ENCODE measurements around the gene HAPSTR1.
"Not testable (repeated sequence)": the region's sequence is repeated elsewhere in the genome, so short reads cannot be mapped to it uniquely, and the experiment has no call there.

HAPSTR1 gene, protein sequence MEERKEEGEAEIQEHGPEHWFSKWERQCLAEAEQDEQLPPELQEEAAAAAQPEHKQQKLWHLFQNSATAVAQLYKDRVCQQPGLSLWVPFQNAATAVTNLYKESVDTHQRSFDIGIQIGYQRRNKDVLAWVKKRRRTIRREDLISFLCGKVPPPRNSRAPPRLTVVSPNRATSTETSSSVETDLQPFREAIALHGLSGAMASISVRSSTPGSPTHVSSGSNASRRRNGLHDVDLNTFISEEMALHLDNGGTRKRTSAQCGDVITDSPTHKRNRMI

DNA sequence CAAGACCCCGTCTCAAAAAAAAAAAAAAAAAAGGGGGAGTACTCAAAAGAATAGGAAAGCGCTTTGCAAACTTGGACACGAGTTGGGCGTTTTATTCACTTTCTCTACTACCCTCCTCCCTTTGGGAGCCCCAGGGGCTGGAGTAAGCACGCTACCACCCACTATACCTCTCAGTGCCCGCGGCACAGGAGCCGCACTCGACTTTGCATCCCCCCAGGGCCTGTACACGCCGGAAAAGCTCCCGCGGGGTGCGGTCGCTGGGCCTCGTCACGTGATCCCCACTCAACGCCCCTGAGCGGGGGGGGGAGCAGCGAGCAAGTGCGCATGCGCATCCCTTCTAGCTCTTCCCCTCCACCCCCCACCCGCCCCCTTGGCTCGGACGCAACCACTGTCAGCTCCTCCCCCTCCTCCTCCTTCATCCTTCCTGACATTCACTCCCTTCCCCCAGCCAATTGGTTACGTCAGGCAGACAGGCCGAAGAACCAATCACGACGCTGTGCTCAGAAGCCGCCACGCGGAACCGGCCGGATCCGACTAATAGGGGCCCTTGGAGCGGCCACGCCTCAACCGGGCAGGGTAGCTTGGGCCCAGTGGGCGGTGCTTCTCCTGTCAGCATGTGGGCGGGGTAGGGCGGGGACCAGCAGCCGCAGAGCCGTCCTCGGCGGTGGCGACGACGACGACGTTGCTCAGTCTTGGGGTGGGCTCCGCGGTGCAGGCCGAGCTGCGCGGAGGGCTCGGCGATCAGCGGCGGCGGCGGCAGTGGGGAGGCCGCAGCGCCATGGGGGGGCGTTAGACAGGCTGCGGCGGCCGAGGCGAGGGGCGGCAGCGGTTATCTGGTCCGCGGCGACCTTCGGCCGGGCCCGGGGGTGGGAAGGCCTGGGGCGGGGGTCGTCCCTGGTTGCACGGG lies at the start of gene HAPSTR1:
Gene HAPSTR1 (plus strand): TSS at position 685 of the 907 bp plus-strand sequence. CDS start 401 bp downstream, outside the sequence.
- peak; percentile 99 for DNase-seq

DNA sequence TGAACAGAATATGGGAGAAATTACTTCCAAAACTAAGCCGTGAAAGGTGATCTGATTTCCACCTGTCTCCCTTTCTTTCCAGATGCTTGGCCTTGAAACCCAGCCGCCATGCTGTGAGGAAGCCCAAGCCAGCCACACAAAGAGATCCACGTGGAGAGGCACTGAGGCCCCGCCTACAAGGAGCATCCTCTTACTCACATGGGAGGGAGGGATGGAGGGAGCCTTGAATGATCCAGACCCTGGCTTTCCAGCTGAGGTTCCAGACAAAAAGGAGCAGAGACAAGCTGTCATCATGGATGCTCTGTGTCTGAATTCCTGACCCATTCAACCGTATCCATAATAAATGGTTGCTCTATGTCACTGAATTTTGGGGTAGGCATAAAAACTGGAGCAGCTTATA lies 48.9 kb upstream of the HAPSTR1 start:
- no peak for DNase-seq

DNA sequence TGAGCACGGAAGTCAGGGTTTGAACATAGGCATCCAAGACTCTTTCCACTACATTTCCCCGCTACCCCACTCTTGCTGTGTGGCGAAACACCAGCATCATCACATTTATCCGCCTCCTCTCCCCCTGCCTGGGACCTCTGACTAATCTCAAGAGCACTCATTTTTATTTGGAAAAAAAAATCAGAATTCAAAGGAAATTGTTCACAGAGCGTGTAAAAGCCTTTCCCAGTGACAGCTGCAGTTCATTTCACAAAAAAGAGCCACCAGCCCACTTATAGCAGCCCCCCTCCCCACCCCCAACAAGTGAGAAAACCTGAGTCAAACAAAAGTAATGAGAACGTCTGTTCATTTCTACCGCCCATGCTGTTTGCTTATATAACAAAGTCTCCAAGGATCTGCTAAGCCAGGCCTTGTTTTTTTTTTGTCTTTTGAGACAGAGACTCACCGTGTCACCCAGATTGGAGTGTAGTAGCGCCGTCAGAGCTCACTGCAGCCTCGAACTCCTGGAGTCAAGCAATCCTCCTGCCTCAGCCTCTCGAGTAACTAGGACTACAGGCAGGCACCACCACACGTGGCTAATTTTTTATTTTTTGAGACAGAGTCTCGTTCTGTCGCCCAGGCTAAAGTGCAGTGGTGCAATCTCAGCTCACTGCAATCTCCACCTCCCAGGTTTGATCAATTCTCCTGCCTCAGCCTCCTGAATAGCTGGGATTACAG lies 48.3 kb upstream of the HAPSTR1 start:
- no peak for DNase-seq

DNA sequence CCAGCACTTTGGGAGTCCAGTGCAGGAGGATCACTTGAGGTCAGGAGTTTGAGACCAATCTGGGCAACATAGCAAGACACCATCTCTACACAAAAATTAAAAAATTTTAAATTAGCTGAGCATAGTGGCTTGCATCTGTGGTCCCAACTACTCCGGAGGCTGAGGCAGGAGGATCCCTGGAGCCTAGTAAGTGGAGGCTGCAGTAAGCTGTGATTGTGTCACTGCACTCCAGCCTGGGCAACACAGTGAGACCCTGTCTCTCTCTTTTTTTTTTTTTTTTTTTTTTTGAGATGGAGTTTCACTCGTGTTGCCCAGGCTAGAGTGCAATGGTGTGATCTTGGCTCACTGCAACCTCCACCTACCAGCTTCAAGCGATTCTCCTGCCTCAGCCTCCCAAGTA lies 45.9 kb upstream of the HAPSTR1 start:
- DNase-seq, result not testable (repeated sequence)

DNA sequence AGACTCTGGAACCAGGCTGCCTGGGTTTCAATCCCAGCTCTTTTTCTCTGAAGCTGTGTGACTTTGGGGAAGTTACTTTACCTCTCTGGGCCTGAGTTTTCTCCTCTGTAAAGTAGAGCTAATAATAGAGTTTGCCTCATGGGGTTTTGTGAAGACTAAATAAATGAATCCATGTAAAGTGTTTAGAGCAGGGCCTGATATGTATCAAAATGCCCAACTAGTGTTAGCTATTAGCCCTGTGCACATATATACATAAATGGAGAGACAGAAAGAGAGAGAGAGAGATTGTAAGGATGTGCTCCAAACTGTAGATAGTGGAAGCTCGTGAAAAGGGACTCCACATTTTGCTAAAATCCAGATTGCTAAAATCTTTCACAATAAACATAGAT lies 44.8 kb upstream of the HAPSTR1 start:
- no peak for DNase-seq

DNA sequence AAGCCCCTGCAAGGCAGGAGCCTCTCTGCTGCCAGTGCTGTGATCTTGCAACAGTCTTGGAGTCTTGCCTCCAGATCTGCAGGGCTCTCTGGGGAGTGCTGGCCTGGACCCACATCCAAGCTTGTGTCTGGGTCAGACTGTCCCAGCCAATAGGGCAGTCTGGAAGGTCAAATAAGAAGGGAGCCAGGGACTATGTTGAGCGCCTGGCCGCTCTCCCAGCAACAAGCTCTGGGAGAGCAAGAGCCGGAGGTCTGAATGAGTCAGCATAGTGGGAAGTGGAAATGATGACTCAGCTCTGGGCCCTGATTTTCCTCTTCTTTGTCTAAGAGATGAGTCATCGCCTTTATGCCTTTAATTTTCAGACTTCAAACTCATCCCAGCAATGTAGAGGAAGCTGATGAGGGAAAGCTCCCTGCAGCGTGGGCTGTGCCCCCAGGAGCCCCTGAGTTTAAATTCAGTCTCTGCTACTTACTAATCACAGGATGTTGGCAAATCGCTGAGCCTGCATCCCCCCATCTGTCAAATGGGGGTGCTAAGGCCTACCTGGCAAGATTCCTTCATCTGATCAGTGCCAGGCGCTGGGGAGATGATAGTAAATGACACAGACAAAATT lies 43.6 kb upstream of the HAPSTR1 start:
- DNase-seq, result peak; percentile 95

DNA sequence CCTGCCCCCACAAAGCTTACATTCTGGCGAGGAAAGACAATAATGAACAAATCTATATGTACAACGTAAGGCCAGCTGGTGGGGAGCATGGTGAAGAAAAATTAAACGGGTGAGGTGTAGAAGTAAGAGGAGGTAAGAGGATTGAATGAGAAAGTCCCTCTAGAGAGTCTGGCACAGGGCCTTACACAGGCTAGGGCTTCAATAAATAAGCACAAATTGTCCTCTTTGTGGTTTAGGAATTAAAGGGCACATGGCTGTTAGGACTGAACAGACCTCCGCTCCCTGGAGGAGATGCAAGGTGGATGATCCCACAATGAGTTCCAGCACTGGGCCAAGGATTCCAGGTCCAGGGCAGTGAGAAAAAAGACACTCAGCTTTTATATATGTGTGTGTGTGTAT lies 43.1 kb upstream of the HAPSTR1 start:
- no peak for DNase-seq

DNA sequence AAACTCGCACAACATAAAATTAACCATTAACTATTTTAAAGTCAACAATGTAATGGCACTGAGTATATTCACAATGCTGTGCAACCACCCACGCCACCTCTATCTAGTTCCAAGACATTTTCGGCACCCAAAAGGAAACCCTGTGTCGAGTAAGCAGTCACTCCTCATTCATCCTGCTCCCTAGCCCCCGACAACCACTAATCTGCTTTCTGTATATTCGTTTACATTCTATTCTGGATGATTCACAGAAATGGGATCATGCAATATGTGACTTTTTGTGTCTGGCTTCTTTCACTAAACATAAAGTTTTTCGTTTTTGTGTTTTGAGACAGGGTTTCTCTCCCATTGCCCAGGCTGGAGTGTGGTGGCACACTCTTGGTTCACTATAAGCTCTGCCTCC lies 42.2 kb upstream of the HAPSTR1 start:
- no peak for DNase-seq

DNA sequence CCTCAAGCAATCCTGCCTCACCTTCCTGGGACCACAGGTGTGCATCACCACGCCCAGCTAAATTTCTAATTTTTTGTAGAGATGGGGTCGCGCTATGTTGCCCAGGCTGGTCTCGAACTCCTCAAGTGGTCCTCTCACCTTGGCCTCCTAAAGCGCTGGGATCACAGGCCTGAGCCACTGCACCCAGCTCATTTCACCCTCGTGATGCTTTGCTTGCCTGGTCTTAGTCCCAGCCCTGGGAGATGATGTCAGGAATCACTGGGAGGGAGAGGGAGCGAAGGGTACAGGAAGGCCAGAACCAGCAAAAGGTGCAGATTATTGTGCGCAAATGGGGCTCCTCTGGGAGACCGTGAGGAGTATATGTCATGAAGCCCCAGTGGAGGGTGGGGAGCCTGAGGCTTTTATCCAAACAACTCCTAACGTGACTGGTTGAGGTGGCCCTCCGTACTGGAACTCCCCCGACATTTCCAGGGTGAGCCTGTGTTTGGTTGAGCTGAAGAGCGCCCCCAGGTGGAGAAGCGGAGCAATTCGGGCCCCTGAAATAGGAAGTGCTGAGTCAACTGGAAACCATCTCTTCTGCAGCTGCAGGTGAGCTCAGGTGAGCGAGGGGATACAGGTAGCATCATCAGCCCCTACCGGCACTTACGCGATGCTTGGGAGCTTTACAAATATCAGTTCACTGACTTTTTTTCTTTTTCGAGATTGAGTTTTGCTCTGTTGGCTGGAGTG lies 41.2 kb upstream of the HAPSTR1 start:
- DNase-seq, result peak; percentile 7

DNA sequence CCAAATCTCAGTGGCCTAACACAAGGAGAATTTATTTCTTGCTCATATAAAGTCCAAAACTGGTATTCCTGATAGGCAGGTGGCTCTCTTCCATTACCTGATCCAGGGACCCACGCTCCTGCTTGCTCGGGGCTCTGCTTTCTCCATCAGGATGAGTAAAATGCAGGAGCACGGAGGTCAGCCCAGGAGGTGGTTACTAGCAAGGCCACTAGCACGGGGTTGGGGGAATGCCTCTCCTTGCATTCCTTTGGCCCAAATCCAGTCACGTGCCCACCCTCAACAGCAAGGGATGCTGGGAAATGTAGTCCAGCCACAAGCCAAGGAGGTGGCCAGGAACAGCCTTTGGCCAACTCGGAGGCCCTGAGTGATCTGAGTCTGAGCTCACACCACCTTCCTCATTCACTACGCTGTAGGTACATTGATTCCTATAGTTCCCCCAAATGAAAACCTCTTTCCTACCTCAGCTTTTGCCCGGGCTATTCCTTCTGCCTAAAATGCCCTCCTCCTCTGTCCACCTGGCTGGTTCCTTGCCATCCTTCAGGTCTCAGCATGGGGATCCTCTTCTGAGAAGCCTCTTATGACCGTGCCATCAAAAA lies 38.3 kb upstream of the HAPSTR1 start:
- peak; percentile 85 for DNase-seq

DNA sequence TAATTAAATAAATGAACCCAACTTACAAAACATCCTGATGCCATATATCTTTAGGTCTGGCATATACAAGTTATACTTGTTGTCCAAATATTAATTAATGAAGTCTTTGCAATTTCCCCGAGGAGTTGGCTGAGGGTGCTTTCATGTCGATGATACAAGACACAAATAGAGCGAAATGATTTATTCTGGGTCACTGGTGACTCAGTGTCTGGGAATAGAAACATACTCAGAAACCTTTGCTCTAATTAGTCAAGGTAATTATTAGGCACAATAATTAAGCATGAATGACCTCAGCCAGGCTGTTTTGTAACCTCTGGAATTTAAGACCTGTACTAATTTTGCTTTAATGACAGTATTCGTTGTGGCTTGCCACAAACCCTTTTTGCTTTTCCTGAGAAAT lies 37.0 kb upstream of the HAPSTR1 start:
- DNase-seq, result no peak

DNA sequence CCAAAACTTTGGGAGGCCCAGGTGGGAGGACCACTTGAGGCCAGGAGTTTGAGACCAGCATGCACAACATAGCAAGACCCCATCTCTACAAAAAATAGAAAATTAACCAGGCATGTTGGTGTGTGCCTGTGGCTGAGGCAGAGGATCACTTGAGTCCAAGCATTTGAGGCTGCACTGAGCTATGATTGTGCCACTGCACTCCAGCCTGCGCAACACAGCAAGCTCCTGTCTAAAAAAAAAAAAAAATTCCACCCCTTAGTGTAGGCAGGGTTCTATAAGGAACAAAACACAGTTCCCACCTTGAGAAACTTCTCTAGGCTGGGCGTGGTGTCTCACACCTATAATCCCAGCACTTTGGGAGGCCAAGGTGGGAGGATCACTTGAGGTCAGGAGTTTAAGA lies 36.3 kb upstream of the HAPSTR1 start:
- no peak for DNase-seq

DNA sequence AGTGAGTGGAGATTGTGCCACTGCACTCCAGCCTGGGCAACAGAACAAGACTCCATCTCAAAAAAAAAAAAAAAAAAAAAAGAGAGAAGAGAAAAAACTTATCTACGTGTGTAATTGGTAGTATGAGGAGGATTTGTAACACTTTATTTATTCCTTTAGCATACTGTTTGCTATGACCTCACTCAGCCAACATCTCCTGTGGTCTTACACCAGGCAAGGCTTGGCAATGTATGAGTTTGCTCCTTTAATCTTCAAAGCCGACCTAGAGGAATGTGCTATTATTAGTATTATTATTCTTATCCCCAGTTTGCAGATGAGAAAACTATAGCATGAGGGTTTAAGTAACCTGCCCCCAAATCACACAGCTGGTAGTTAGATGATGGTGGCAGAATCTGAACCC lies 35.8 kb upstream of the HAPSTR1 start:
- no peak for DNase-seq

DNA sequence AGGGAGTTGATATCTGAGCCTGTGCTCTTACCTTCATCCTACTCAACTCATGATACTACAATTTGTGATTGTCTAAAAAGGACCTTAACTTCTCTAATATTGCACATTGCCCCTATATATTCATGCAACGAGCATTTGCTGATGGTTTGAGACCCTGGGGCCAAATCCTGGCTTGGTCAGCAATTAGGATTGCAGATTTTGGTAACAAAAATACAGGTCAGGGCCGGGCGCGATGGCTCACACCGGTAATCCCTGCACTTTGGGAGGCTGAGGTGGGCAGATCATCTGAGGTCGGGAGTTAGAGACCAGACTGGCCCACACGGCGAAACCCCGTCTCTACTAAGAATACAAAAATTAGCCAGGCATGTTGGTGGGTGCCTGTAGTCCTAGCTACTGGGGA lies 35.4 kb upstream of the HAPSTR1 start:
- DNase-seq, result no peak

DNA sequence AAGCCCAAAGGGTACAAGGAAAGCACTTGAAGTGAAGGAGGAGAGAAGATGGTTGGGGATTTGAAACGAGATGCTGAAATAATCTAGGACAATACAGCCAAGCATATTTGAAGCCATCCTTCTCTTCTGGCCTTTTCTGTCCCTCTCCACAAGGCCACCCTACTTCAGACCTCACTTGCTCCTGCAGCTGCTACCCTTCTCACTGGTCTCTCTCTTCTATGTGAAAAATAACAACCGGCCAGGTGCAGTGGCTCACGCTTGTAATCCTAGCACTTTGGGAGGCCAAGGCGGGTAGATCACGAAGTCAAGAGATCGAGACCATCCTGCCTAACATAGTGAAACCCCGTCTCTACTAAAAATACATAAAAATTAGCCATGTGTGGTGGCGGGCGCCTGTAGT lies 33.2 kb upstream of the HAPSTR1 start:
- no peak for DNase-seq

DNA sequence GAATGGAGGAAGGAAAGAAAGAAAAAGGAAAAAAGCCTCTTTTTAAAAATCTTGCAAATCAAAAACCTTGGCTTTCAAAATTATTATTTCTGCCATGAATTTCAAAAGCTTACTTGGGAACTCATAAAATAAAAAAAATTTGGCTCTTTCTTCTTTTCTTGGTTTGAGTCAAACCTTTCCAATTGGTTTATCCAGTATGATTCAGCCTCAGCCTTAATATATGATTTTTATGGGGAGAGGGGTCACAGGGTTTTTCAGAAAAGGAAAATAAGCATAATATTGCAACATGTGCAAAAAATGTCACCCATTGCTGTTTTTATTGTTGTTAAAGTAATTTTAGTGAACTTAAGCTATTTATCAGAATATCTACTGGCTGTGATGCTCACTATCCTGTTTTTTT lies 31.2 kb upstream of the HAPSTR1 start:
- DNase-seq, result no peak

DNA sequence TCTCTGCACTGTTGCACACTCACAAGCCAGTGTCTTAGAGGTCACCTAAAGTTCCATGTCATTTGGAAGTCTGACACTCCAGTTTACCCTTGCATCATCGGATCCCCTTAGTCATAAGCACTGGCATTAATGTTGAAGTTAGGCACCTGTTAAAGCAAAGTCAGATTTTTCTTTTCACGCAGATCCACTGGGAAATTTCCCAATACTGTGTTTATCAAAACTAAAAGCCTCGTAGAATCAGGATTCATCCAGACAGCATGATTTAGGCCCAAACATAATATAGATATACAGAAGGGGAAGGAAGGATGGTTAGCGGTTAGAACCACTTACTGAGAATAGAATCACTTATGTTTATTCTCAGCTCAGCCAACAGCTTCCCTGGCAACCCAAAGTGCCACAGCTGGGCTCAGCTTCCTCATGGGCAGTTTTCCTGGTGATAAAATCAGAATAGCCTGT lies 30.1 kb upstream of the HAPSTR1 start:
- DNase-seq, result peak; percentile 46

DNA sequence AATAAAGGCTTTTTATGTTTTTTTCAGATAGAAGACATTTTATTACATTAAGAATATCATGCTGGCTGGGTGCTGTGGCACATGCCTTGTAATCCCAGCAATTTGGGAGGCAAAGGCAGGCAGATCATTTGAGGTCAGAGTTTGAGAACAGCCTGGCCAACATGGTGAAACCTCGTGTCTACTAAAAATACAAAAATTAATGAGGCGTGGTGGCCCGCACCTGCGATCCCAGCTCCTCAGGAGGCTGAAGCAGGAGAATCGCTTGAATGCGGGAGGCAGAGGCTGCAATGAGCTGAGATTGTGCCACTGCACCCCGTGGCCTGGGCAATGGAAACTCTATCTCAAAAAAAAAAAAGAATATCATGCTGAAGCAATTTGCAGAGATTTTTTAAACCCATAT lies 29.1 kb upstream of the HAPSTR1 start:
- no peak for DNase-seq

DNA sequence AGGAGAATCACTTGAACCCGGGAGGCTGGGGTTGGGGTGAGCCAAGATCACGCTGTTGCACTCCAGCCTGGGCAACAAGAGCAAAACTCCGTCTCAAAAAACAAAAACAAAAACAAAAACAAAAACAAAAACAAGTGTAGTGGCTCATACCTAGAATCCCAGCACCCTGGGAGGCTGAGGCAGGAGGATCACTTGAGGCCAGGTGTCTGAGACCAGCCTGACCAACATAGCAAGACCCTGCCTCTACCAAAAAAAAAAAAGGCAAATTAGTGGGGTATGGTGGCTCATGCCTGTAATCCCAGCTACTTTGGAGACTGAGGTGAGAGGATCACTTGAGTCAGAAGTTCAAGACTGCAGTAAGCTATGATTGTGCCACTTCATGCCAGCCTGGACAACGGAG lies 26.4 kb upstream of the HAPSTR1 start:
- DNase-seq, result no peak

DNA sequence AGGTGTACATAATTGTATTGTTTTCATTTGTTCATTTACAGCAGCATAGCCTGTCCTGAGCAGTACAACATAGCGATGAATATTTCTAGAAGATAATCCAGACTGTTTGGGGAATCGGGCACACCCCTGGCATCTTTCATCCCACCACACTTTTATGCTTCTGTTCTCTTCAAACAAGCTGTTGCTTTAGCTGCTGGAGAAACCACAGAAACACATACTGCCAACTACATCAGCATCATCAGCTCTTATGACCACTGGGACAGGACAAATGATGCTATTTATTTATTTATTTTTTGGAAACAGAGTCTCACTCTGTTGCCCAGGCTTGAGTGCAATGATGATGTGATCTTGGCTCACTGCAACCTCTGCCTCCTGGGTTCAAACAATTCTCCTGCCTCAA lies 22.6 kb upstream of the HAPSTR1 start:
- DNase-seq, result no peak

DNA sequence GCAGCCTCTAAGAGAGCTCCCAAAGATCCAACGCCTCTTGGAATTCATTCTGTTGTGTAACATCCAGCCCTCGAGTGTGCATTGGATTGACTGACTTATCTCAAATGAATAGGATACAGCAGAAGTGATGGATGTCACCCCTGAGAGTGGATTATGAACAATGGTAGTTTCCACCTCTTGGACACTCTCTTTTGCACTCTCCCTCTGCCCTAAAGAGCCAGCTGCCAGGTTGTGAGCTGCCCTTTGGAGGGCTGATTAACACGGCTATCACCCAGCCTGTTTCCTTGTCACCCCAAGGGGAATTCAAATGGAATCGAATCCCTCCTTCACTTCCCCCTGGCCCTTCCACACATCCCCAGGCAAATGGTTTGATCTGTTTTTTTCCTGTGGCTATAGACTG lies 21.2 kb upstream of the HAPSTR1 start:
- no peak for DNase-seq

DNA sequence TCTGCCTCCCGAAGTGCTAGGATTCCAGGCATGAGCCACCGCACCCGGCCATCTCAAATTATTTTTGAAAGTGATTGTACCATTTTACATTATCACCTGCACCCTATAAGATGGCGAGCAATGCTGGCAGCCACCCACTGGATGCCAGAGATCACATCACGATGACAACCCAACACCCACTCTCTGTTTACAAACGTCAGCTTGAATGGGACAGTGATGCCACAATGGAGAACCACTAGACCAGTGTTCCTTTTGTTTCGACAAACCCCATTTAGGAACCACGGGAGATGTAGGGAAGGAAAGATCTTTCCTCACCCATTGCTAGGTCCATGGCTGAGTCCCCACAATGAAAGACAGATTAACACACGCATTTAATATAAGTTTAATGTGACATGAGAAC lies 20.1 kb upstream of the HAPSTR1 start:
- no peak for DNase-seq

Data from DMS53 (cell line).